RWPE1 (cell line): ENCODE results near the gene LMX1A.

ENCODE experiments used
- CTCF ChIA-PET: fragments of 350-600 bp; sonication (Branson Sonifier 250); formaldehyde crosslinking; extraction: SDS; loops from one replicate; lab custom pipeline; 2021; lab: Yijun Ruan, JAX
- POLR2A ChIA-PET: fragments of 400-600 bp; formaldehyde crosslinking; extraction: SDS; loops from one replicate; lab custom pipeline; 2020; ENCODE audit warnings: antibody characterized with exemption; ENCODE audit not compliant: low non-redundant PET; lab: Yijun Ruan, JAX
- DNase-seq: peaks from one replicate; pipeline ENCODE4 v3.0.0; 2012; ENCODE audit warnings: low spot score
- H3K27ac ChIP-seq: fragments of 450-650 bp; 2 replicates; pipeline ENCODE4 v1.5.1; 2017
- CTCF ChIP-seq: fragments of 450-650 bp; conservative IDR thresholded peaks from 2 replicates; pipeline ENCODE4 v1.5.1; 2017; ENCODE audit warnings: low read depth, mild to moderate bottlenecking

LMX1A gene

GRCh38 chr1:165344736-165345135 lies 11.8 kb downstream of the LMX1A start:
- no peak for DNase-seq
- CTCF ChIA-PET, result interaction anchor here (0.8 kb wide), 1 partner anchor 22 kb away, joined by 3 read pairs; no protein-coding TSS in a partner anchor
- POLR2A ChIA-PET, result no interaction called here

DNA sequence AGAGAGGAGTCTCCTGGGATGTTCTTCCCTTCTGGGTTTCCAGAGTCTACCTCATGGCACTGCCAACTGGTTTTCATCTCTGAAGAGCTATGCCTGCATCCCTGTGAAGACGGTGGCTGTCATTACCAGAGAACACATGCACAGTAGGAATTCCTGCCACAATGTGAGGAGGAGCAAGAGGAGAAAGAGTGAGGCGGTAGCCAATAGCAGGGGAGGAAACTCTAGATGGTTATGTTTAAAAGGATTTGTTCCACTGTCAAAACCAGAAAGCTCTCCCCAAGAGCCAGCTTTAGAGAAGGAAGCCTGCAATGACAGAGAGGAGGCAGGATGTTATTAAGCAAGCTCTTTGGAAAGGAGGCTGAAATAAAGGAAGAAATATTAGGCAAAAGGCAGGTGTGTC lies 12.3 kb downstream of the LMX1A start:
- POLR2A ChIA-PET, result no interaction called here

More at GRCh38 chr1:165344736-165345135, 11.8 kb downstream of the LMX1A start:
- H3K27ac ChIP-seq, result no peak overlapping the region
- TF ChIP-seq CTCF, result no peak

GRCh38 chr1:165342587-165342986 lies 13.9 kb downstream of the LMX1A start:
- ChIA-PET POLR2A (no interaction called here), CTCF (interaction anchor here (0.7 to 1.4 kb wide), 2 partner anchors 25 to 250 kb away, joined by 4 to 6 read pairs; no protein-coding TSS in a partner anchor)
- H3K27ac ChIP-seq, result no peak overlapping the region
- TF ChIP-seq CTCF, result no peak
- no peak for DNase-seq

More for the DNA sequence above, 12.3 kb downstream of the LMX1A start:
- H3K27ac ChIP-seq, result no peak overlapping the region
- TF ChIP-seq CTCF, result no peak
- CTCF ChIA-PET, result interaction anchor here (0.8 kb wide), 1 partner anchor 23 kb away, joined by 3 read pairs; no protein-coding TSS in a partner anchor
- no peak for DNase-seq

DNA sequence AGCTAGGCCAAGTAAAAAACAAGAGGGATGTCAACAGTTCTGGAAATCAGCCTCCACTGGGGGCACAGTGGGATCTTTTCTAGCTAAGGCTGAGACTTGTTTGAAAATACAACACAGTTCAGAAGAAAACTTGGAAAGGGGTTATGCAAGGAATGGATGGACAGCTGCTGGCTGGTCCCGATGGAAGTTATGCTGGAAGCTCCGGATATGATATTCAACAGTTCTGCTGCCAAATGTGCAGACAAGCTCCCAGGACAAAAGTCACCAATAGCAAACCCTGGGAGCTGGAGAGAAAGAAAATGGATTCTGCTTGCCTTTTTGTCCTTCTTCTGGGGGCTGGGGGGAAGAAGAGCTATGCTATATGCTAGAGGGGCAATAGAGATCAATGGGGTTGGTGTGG lies 14.3 kb downstream of the LMX1A start:
- no peak for TF ChIP-seq CTCF
- DNase-seq, result no peak
- CTCF ChIA-PET, result interaction anchor here (0.7 to 1.4 kb wide), 2 partner anchors 25 to 251 kb away, joined by 4 to 6 read pairs; no protein-coding TSS in a partner anchor
- H3K27ac ChIP-seq, result no peak overlapping the region
- POLR2A ChIA-PET, result no interaction called here

GRCh38 chr1:165339164-165339563 lies 17.4 kb downstream of the LMX1A start:
- CTCF ChIA-PET, result interaction anchor here (2.0 kb wide), 1 partner anchor 29 kb away, joined by 6 read pairs; no protein-coding TSS in a partner anchor
- no peak overlapping the region for H3K27ac ChIP-seq
- TF ChIP-seq CTCF, result no peak
- DNase-seq, result no peak
- POLR2A ChIA-PET, result no interaction called here

DNA sequence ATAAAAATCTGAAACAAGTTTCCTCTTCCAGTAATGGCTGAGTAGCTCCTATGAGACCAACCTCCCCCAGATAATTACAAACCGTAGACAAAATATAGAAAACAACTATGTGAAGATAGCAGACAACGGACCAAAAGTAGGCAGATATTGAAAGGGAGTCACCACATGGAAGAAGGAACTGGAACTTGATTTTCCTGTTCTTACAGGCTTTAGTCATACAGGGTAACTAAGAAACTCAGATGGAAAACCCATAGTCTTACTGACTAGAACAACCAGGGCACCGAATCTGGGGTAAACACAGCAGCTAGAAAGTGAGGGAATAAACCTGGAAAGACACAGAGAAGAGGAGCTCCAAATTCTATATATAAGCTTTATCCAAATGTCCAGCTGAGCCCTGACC lies 26.0 kb downstream of the LMX1A start:
- CTCF ChIA-PET, result interaction anchor here (1.0 kb wide), 1 partner anchor 216 kb away, joined by 3 read pairs; no protein-coding TSS in a partner anchor
- POLR2A ChIA-PET, result no interaction called here
- peak; percentile 15 for DNase-seq
- TF ChIP-seq CTCF, result no peak
- no peak overlapping the region for H3K27ac ChIP-seq
